Retinal pigment epithelial cell (primary cell): ENCODE measurements around the gene MAPRE3.

Experiments
- DNase-seq: peaks from one replicate; pipeline ENCODE4 v3.0.0-alpha.2; 2010; ENCODE audit warnings: low read depth
- H3K4me3 ChIP-seq: 2 replicates; pipeline ENCODE4 v1.5.1; 2011; ENCODE audit warnings: mild to moderate bottlenecking, low read length, control low read depth, moderate library complexity
- TF ChIP-seq, protein P1 (sequence below): conservative IDR thresholded peaks from 2 replicates; pipeline ENCODE4 v1.5.1; 2011; ENCODE audit warnings: low read depth, low read length, control low read depth, inconsistent platforms

The MAPRE3 gene

DNA sequence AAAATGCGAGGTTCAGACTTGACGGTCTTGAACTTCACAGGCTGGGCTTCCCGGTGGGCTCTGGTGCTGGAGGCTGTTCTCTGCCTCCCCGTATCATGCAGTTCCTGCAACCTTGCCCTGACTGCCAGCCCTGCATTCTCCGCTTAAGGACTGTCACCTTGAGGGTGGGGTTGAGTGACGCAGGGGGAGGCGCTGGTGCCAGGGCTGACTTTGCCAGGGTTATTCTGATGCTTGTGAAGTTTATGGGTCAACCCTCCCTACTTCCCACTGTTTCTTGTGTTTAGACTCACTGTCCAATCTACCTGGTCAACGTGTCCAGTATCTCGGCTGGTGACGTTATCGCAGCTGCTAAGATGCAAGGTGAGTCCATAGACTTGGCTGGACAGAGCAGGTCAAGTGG is 37.5 kb upstream of the MAPRE3 start:
- no peak overlapping the region for H3K4me3 ChIP-seq
- TF ChIP-seq, protein P1, sequence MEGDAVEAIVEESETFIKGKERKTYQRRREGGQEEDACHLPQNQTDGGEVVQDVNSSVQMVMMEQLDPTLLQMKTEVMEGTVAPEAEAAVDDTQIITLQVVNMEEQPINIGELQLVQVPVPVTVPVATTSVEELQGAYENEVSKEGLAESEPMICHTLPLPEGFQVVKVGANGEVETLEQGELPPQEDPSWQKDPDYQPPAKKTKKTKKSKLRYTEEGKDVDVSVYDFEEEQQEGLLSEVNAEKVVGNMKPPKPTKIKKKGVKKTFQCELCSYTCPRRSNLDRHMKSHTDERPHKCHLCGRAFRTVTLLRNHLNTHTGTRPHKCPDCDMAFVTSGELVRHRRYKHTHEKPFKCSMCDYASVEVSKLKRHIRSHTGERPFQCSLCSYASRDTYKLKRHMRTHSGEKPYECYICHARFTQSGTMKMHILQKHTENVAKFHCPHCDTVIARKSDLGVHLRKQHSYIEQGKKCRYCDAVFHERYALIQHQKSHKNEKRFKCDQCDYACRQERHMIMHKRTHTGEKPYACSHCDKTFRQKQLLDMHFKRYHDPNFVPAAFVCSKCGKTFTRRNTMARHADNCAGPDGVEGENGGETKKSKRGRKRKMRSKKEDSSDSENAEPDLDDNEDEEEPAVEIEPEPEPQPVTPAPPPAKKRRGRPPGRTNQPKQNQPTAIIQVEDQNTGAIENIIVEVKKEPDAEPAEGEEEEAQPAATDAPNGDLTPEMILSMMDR = no peak

DNA sequence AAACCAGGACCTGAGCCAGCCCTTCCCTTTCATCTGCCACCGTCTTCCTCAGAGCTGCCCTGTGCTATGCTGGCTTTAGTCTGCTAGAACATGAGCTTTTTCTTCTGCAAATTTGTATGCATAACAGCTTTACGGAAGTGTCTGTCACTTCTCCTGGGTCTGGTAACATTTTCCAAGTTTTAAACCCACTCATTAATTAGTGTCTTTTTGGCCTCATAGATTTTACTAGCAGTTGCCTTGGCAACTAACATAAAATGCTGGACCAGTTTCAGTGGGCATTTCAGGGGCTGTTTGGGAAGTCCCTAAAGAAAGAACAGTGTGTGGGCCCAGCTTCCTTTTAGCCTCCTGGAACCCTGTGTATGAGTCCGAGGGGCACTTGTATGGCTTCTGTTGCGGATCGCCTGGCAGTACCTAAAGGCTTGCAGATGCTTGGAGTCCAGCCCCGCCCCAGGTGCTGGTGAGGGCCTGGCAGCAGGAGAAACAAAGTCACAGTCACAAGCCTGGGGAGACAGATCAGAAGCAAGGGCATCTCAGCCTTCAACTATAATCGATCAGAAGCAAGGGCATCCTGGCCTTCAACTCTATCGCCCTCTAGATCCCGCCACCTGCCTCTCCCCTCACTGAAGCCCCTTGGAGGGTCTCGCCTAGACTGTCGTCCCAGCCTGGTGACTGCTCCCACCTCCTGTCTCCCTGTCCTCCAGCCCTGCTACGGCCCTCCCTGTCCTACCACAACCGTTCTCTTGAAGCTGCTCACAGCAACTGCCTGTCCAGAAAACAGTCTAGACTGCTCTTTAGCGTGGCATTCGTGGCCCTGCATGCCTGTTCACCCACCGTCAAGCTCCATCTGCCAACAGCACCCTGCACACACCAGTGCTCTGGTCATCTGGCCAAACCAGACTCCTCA is 36.8 kb upstream of the MAPRE3 start:
- H3K4me3 ChIP-seq = no peak overlapping the region
- no peak for DNase-seq
- TF ChIP-seq, protein P1 = no peak

More for the DNA sequence above, 37.5 kb upstream of the MAPRE3 start:
- DNase-seq = no peak

DNA sequence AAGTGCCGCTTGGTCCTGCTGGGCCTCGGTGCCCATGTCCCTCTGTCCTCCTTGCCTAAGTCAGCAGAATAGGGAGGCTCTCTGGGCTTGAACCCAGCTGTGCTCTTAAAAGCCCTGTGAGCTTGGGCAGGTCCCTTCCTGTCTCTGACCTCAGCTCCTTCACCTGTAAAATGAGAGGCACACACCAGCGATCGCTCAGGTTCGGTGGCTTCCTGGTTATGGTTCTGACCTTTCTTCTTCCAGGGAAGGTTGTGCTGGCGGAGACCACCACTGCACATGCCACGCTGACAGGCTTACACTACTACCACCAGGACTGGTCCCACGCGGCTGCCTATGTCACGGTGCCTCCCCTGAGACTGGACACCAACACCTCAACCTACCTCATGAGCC is 36.1 kb upstream of the MAPRE3 start:
- TF ChIP-seq, protein P1 = no peak
- DNase-seq = no peak
- H3K4me3 ChIP-seq = no peak overlapping the region

DNA sequence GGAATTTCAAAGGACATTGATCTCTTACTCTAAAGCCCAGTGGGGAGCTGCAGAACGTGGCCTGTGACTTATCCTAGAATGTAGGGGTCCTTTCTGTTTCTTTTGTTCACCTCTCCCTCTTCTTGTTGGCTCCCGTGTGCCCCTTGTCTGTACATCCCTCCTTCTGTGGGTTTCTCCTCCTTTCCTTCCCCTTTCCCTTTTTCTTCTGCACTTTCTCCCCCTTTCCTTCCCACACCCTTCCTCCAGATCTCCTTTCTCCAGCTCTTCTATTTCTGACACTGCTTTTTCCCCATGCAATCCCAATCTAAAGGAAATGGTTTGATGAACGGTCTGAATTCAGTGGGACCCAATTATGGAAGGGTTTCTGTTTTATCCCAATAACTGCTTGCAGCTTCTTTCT is 35.5 kb upstream of the MAPRE3 start:
- no peak for DNase-seq
- TF ChIP-seq, protein P1 = no peak
- H3K4me3 ChIP-seq = no peak overlapping the region

DNA sequence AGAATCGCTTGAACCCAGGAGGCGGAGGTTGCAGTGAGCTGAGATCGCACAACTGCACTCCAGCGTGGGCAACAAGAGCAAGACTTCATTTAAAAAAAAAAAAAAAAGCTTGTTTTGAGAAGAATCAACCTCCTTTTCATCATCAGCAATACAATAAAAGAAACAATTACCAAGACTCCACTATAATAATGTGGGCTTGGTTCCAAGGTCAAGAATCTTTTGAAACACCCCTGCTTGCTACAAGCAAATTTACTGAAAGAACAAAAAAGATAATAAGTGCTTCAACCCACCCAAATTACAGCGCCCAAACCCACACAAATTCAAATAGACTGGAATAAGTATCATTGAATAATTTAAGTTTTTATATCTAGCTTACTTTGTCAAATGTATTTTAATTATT is 33.6 kb upstream of the MAPRE3 start:
- no peak overlapping the region for H3K4me3 ChIP-seq
- no peak for DNase-seq
- TF ChIP-seq, protein P1 = no peak

DNA sequence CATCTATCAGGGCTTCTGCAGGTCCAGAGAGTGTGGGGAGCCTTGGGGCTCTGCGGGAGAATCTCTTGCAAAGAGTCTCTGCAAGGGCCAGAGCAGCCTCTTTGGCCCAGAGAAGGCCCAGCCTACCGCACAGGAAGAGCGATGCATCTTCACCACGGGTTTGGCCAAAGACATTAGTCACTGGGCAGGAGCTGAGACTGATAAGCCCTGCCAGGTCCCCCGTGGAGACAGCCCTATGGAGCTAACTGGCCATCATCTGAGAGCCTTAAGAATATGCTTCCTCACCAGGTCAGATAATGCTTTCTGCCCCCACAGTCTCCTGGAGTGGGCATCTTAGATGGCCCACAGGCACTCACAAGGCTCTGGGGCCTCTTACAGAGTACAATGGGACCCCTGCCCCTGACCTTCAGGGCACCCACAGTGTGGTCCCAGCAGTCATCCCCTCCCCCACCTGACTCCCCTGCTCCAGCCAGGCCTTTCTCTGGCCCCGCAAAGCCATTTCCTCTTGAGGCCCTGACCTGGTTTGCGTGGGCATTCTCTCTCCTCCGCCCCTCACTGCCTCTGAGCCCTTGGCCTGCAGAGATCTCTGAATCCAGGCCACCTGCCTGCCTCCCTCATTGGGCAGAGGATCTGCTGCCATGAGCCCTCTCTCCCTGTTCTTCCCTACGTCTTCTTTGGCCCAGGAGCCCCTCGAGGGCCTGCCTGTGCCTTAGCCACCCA is 31.9 kb upstream of the MAPRE3 start:
- DNase-seq = no peak
- TF ChIP-seq, protein P1 = no peak
- no peak overlapping the region for H3K4me3 ChIP-seq

DNA sequence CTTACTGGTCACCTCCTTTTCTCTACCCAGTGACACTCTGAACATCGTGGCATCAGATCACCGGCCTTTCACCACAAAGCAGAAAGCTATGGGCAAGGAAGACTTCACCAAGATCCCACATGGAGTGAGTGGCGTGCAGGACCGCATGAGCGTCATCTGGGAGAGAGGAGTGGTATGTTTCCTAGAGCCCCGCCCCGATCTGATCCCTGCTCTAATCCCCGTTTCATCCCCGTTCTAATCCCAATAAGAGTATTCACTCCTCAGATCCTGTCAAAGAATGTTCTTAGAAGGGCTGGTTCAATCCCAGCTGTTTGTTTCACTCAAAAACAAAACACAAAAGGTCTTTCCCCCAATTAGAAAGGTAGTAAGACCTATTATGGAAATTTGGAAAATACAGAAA is 30.4 kb upstream of the MAPRE3 start:
- DNase-seq = no peak
- TF ChIP-seq, protein P1 = no peak
- H3K4me3 ChIP-seq = no peak overlapping the region
